ENCODE data around the gene C4orf46.
"Not testable (repeated sequence)": the region's sequence is repeated elsewhere in the genome, so short reads cannot be mapped to it uniquely, and the experiment has no call there.

C4orf46 gene

DNA sequence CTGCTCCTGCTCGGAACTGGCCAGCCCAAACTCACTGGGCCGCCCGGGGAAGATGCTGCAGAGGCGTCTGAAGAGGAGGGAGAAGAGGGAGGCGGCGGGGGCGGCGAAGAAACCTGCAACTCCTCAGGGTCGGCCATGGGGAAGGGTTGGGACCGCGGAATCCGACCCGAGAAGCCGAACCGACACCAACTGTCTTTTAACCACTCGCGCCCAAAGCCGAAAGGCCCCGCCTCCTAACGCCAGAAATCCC lies at the start of gene C4orf46:
C4orf46 (minus strand) TSS at position 223 of the 250 bp plus-strand sequence; CDS start at position 137, 86 bp downstream.
- no peak for DNase-seq

DNA sequence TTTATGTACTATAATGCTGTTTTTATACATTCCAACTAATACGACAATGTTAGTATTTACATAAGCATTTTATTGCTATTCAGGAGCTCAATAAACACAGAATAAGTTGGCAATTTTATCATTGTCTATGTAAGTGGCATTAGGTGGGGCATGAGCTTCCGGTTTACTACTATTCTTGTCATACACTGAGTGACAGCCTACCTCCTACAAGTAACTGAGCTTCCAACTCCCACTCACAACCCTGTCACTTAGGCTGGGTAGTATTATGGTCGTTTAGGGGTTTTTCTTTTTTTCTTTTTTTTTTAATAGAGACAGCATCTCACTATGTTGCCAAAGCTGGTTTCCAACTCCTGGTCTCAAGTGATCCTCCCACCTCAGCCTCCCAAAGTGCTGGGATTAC lies 44.1 kb upstream of the C4orf46 start:
- no peak for DNase-seq

DNA sequence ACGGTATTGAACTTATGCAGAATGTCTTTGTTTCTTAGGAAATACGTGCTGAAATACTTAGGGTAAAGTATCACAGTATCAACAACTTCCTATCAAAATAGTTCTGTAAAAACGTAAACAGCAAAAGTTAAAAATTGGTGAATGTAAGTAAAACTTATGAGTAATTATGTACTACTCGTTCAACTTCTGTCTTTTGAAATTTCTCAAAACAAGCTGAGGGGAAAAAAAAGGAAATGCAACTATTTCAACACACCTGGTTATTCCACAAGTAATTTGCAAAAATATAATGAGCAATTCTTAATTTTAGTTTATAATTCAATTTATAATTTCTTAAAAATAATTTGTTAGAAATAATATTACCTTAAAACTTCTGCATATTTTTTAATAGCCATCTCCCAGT lies 43.2 kb upstream of the C4orf46 start:
- DNase-seq, result no peak

DNA sequence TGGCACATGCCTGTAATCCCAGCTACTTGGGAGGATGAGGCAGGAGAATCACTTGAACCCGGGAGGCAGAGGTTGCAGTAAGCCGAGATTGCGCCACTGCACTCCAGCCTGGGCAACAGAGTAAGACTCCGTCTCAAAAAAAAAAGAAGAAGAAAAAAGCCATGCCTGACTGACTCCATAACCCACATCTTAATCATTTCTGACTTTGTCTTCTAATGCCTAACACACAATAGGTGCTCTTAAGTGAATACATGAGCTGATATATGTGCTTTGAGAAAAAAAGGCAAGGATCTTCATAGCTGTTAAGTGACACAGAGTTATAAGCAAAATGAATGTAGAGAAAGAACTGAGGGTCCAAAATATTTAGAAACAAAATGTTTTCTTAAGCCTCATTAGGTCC lies 40.9 kb upstream of the C4orf46 start:
- DNase-seq, result not testable (repeated sequence)

DNA sequence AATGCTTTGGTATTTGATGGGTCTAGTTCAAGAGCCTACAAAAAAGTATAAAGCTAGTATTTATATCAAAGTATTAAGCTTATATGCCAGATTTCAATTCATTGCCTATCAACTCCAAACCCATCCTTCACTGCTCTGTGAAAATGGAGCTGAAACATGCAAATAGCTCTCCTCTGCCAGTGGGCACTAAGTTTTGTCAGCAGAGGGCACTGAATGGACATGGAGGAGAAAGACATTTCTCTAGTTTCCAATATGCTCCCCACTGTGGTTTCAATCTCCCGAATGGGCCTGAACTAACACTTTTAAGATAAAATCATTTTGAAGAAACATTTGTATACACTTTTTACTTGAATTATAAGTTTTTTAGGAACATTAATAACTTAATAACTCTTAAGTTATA lies 39.1 kb upstream of the C4orf46 start:
- DNase-seq, result peak; percentile 1

DNA sequence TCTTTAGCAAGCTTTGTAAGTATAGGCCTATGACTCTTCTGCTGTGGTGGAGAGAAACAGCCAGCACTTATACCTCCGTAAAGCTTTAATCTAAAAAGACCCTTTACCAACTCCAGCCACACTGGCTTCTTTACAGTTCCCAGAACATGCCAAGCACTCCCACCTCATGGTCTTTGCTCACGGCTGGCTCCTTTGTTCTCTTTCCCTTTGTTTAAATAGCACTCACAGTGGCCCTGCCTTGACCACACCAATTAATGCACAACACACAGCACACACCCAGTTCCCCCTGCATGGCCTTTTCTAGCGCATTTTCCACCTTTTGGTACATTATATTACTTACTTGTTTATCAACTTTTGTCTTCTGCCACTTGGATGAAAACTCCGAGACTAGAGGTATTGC lies 32.6 kb upstream of the C4orf46 start:
- no peak for DNase-seq

DNA sequence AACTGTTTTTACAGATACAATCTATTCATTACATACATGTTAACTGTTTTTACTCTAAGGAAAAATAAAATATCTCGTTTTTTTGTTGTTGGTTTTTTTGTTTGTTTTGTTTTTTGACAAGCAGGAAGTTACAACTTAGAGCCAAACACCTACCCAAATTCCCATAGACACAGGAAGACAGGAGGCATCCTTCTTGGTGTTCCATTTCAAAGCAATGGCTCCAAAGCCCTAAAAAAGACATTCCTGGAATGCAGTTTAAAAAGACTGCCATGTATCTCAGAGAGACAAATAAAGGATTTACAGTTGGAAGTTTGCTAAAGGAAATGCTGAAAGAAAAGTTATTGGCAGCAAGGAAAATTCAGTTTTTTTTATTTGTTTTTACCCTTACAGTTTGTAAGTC lies 17.1 kb upstream of the C4orf46 start:
- DNase-seq, result no peak

DNA sequence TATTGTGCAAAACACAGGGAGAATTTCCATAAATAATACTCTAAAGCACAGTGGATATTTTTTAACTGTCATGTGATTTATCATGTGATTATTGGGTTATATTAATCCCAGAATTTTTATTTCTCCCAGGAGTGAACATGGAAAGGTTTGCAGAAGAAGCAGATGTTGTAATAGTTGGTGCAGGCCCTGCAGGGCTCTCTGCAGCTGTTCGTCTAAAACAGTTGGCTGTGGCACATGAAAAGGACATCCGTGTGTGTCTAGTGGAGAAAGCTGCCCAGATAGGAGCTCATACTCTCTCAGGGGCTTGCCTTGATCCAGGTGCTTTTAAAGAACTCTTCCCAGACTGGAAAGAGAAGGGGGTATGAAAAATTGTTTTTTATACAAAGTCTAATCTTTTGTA lies 10.4 kb upstream of the C4orf46 start:
- DNase-seq, result no peak

DNA sequence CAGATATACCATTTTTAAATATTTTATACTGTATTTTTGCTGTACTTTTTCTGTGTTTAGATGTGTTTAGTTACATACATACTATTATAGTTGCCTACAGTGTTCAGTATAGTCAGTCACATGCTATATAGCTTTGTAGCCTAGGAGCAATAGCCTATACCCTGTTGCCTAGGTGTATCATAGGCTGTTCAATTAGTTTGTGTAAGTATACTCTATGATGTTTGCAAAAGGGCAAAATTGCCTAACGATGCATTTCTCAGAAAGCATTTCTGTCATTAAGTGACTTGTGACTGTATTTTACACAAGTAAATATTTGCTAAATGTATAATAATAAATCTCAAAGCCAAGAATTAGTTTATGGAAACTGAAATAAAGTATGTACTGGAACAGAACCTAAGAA lies 9.9 kb upstream of the C4orf46 start:
- no peak for DNase-seq

DNA sequence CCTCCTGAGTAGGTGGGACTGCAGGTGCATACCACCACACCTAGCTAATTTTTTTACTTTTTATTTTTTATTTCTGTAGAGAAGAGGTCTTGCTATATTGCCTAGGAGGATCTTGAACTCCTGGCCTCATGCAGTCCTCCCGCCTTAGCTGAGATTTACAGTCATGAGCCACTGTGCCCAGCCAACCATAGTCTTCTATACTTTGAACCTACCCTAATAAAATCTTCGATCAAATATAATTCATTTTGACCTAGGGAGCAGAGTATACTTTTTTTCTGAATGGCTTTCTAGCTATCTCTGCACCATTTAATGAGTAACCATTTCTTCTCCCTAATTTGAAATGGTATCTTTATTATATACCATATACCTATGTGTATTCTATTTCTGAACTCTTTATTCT lies 7.1 kb upstream of the C4orf46 start:
- no peak for DNase-seq

DNA sequence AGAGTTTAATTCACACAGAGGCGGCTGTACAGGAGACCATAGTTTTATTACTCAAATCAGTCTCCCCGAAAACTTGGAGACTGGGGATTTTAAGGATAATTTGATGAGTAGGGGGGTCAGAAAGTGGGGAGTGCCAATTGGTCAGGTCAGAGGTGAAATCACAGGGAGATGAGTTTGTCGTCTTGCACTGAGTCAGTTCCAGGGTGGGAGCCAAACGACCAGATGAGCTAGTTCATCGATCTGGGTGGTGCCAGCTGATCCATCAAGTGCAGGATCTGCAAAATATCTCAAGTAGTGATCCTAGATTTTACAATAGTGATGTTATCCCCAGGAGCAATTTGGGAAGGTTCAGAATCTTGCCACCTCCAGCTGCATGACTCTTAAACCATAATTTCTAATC lies 4.4 kb upstream of the C4orf46 start:
- no peak for DNase-seq

DNA sequence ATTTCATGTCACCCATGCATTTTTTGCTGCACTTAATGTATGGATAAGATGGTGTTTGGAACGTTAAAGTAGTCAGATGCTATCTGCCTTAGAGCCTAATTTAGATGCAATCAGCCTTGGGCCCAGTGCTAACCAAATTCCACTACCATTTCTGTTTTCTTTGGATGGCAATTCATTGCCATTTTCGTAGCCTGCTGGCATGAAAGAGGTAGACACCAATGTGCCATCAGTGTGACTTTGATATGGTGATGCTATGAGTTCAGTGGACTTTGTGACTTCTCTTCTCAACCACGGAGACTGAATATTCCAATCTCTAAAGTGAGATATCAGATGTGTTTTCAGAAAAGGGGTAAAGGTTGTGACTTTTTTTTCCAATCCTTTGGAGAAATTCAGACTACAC lies 1.9 kb upstream of the C4orf46 start:
- DNase-seq, result no peak

DNA sequence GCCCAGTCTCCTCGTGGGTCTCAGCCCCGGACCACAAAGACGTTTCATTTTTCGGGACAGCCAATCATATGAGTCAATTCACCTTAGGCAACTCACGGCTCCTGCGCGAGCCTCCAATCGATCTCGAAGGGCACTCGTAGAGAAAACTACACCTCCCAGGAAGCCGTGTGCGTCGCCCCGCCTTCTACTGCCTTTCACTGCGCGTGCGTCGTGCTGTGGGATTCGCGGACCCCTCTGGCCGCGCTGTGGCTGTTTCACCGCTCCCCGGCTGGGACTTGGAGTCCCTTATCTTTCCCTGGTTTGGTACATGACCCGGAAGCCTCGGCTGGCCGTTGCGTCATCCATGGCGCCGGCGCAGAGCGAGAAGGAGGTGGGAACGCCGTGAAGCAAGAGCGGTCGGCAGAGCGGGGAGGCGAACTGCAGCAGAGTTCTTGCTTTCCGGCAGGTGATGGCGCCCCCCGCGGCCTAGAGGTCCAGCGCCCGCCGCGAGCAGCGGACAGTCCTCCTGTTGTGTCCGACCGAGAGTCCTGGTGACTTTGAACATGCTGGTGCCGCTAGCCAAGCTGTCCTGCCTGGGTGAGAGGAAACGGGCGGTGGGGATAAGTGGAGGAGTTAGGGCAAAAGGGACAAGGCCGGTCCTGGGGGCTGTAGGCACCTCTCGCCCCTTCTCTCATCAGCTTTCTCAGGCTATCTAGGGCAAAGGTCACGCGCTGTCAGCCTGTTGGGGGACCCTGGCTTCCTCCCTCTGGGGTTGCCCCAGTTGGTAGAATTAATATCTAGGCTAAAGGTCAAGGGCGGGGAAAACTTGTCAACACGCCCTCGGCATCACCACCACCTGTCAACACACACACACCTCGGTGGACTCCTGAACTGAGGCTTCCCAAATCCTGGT lies 474 bp upstream of the C4orf46 start, which contains the start of gene ETFDH:
ETFDH (plus strand) TSS at position 382 of the 892 bp plus-strand sequence; CDS start at position 543, 161 bp downstream.
- DNase-seq, result peak; percentile 96

DNA sequence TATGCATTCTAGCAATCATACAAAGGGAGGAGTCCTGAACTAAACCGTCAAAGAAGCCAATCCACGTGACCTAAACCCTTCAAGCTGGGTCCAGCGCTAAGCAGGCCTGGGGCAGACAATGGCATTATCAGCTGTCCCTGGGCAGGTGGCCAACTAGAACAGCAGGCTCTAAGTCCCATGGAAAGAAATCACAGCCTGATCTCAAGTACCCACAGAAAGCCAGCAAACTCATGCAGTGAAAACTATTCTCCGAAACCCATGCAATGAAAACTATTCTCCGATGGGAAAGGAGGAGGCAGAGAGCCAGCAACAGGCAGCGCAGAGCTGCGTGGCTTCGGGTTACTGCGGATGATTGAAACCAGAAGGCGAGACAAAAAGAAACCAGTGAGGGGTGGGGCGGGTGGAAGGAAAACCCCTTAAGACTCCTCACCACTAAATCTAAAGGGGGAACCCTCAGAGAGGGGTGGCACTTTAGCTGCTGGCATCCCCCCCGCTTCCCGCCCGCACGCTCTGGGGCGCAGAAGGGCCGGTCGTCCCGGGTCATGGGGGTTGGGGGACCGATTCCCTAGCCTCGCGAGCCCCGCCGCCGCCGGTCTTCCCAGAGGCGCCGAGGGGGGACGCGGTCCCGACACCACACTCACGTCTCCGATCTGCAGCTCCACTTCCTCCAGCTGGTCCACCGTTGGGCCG lies 567 bp downstream of the C4orf46 start:
- DNase-seq, result peak; percentile 40

DNA sequence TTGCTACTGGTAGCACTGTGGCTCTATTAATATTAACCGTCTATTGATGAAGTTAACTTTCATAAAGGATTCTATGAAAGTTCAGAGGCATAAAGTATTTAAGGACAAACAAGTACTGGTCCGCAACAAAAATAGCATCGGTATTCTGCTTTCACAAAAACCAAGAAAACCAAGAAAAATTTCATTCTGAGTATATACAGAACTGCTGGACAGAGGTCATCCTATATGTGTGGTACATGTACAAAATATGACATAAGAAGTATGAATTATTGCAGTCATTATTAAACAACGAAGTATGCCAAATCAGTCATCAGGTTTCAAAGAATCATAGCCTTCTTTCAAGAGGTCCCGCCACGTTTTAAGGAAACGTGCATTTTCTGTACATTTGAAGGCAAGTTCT lies 2.4 kb downstream of the C4orf46 start:
- DNase-seq, result no peak

DNA sequence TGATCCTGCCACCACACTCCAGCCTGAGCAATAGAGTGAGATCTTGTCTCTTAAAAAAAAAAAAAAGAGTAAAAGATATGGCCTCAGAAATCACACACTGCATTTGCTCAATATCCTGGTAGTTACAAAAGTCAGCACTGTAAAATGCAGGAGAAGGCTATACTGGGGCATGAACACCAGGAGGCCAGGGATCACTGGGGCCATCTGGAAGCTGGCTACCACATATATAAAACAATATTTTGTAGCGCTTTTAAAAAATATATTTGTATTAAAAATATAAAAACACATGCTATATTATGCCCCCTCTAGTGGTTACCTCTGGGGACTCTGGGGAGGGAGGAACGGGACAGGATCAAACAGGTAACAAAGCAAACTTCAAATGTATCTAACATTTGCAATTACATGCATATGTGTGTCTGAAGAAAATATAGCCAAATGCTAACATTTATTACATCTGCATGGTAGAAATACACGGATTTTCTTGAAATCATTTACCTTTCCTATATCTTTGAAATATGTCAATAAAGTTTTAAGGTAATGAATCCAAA lies 4.0 kb downstream of the C4orf46 start:
- DNase-seq, result no peak

DNA sequence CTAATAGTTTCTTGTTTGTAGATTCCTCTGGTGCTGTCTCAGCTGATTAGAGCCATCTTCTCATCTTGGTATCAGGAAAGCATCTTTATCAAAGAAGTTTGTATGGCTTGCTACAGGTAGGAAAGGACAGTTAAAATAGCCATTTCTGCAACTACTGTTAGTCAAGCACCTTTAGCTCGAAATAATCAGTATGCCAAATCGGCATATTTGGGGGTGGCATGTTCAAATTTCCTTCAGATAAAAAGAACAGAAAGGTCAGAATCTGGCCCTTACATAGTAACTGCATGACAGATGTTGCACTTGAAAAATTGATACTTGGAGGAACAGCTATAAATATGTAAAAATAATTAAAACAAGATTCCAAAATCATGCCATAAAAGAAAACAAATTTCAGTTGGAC lies 4.8 kb downstream of the C4orf46 start:
- no peak for DNase-seq

DNA sequence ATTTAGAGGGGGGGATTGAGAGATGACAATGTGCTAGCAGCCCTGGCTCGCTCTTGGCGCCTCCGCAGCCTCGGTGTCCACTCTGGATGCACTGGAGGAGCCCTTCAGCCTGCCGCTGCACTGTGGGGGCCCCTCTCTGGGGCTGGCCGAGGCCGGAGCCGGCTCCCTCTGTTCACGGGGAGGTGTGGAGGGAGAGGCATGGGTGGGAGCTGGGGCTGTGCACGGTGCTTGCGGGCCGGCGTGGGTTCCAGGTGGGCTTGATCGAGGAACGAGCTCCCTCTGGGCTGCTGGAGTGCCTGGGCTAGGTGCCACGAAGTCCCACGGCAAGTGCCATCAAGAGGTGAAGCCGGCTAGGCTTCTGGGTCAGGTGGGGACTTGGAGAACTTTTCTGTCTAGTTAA lies 6.9 kb downstream of the C4orf46 start:
- DNase-seq, result no peak

DNA sequence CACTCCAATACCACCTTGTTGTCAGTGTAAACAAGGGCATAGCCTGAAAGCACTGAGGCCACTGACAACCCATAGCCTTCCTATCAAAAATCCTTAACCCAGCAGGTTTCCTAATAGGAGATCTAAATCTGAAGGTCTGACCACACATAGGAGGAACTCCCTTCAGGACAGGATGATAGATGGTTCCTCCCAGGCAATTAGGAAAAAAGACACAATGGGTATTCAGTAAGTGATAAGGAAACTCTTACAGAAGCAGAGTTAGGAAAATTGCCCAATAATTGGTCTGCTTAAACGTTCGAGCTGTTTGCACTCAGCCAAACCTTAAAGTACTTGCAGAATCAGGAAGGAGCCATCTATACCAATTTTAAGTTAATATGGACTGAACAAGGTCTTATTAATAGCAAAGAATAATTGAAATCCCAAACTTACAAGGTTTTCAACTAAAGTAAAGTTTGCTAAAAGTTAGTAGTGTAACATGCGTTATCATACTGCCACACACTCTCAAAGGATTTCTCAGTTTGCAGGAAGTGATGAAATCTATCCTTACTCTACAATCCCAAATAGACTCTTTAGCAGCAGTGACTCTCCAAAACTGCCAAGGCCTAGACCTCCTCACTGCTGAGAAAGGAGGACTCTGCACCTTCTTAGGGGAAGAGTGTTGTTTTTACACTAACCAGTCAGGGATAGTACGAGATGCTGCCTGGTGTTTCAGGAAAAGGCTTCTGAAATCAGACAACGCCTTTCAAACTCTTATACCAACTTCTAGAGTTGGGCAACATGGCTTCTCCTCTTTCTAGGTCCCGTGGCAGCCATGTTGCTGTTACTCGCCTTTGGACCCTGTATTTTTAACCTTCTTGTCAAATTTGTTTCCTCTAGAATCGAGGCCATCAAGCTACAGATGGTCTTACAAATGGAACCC lies 7.7 kb downstream of the C4orf46 start:
- not testable (repeated sequence) for DNase-seq

DNA sequence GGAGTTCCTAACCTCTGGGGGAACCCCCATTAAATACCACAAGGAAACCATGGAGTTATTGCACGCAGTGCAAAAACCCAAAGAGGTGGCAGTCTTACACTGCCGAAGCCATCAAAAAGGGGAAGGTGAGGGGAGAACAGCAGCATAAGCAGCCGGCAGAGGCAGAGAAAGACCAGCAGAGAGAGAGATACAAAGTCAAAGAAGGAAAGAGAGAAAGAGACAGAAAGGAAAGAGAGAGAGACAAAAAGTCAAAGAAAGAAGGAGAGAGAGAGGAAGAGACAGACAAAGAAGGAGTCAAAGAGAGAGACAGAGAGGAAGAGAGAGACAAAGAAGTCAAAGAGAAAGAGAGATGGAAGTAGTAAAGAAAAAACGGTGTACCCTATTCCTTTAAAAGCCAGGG lies 8.4 kb downstream of the C4orf46 start:
- not testable (repeated sequence) for DNase-seq

DNA sequence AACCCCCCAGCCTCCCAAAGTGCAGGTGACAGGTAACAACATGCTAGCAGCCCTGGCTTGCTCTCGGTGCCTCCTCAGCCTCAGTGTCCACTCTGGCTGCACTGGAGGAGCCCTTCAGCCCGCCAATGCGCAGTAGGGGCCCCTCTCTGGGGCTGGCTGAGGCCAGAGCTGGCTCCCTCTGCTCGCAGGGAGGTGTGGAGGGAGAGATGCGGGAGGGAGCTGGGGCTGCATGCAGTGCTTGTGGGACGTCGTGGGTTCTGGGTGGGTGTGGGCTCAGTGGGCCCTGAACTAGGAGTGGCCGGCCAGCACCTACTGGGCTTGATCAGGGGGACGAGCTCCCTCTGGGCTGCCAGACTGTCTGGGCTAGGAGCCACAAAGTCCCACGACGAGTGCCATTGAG lies 14.4 kb downstream of the C4orf46 start:
- no peak for DNase-seq

DNA sequence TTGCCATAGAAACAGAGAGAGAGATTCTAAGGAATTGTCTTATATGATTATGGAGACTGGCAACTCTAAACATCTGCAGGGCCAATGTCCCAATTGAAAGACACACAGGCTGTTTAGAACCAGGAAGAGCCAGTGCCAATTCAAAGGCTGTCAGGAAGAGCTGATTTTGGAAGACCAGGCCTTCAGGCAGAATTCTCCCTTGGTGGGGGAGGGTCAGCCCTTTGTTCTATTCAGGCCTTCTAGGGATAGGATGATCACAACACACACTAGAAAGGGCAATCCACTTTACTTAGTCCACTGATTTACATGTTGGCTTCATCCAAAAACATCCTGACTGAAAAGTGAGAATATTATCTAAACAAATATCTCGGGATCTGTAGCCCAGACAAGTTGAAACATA lies 15.2 kb downstream of the C4orf46 start:
- DNase-seq, result no peak

DNA sequence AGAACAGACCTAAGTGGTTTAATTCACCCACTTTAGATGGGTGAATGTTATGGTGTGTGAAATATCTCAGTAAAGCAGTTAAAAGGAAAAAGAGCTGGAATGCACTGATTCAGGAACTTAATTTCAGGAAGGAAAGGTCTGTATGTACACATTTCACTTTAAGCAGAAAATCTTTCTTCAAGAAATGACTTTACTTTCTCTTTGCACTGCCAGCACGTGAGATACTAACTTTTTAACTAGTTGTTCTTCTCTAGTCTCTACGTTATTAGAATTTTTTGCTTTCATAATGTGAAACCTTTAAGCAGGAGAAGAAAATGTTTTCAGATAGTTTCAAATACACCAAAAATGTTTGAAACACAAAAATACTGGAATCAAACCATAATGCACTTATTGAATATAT lies 18.8 kb downstream of the C4orf46 start:
- no peak for DNase-seq
